Bronchial smooth muscle cell (primary cell): ENCODE data around the gene RNF175. TPM values are rescaled to one million over a fixed set of nuclear protein-coding genes. Genes with fewer than 3 reads are reported as not detected.

ENCODE experiments used
- total RNA-seq: library from RNA; depleted of rRNA; stranded (reverse); fragments of >200 nt; gene quantifications from 2 replicates; pipeline ENCODE4 v1.2.1, GENCODE V29; 2014

The RNF175 gene
- 0.16 and 1.3 TPM in 2 replicates for total RNA-seq

DNA sequence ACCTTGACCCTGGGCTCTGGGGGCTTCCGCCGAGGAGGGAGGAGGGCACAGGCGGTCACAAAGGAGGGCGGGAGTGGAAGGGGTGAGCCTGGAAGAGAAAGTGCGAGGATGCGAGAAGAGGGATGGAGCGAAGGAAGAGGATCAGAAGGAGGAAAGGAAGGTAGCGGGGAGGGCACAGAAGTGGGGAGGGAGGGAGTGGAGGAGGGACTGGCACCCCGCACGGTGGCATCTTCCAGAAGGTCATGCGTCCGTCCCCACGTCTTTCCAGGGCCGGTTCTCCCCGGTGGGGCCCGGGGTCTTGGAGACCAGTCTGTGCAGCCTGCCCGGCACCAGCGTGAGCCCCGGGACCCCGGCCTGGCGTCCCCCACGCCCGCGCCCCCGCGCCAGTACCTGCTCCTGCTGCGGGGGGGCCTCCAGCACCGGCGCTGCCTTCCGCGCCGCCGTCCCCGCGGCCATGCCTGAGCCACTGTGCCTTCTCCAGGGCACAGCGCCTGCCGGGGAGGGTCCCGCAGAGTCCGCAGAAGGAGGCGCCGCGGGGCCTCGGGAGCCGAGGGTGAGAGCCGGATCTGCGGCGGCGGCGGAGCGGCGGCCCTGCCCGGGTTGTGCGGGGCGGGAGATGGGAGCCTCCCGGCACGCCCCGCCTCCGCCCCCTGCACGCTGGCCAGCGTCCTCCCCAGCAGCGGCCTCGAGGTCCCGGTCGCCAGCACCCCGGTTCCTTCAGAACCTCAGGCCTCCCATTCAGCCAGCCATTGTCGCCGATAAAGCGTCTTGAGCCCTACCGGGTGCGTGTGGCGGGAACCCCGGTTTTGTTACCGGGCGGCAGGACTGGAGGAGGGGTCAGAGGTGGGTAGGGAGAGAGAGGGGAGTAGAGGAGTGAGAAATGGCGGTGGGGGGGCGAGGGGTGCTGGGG lies at the start of gene RNF175:
TSS of gene RNF175 (minus strand) at position 618 of the 910 bp plus-strand sequence. CDS start at position 456, 162 bp downstream.

DNA sequence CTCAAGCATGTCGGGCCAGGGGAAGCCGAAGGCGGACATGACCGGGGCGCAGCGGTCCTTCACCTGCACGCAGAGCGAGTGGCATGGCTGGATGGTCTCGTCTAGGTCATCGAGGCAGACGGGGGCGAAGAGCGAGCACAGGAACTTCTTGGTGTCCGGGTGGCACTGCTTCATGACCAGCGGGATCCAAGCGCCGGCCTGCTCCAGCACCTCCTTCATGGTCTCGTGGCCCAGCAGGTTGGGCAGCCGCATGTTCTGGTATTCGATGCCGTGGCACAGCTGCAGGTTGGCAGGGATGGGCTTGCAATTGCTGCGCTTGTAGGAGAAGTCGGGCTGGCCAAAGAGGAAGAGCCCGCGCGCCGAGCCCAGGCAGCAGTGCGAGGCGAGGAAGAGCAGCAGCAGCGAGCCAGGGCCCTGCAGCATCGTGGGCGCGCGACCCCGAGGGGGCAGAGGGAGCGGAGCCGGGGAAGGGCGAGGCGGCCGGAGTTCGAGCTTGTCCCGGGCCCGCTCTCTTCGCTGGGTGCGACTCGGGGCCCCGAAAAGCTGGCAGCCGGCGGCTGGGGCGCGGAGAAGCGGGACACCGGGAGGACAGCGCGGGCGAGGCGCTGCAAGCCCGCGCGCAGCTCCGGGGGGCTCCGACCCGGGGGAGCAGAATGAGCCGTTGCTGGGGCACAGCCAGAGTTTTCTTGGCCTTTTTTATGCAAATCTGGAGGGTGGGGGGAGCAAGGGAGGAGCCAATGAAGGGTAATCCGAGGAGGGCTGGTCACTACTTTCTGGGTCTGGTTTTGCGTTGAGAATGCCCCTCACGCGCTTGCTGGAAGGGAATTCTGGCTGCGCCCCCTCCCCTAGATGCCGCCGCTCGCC lies 28.8 kb upstream of the RNF175 start, which contains the start of gene SFRP2:
TSS of gene SFRP2 (minus strand) at position 671 of the 864 bp plus-strand sequence. CDS start at position 423, 248 bp downstream.

DNA sequence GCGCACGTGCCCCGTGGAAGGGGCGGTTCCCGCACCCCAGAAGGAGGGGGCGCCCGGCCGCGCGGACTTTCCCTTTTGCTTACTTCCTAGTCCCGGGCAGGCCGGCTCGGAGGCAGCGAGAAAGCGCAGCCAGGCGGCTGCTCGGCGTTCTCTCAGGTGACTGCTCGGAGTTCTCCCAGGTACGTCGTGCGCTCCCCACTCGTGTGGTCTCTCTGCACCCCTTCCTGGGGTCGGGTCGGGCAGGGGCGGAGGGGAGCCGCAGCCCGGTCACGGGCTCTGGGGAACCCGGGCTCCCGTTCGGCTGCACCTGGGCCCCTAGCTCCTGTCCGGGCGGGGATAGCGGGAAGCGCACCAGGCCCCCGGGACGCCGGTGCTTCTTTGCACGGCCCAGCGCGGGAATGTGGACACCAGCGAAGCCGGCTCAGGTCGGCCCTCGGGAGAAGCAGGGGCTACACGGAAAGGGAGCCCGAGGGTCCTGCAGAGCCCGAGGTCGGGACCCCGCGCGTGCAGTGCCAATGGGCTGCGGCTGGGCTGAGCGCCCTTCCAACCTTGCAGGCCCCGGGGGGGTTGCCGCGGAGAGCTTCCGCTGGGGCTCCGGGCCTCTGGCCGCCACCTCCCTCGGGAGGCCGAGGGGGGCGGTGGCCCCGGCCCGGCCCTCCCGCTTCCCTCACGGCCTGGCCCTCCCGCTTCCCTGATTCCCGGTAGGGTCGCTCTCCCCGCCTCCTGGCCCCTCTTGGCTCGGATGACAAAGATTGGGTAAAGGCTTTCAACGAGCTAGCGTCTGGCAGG lies 75.4 kb downstream of the RNF175 start, which contains the start of gene TLR2:
TSS of gene TLR2 (plus strand) at position 99 of the 789 bp plus-strand sequence. CDS start 18,628 bp downstream, outside the sequence.

Other genes with a start within 250 kb of the RNF175 start
- 0.17 and 0.32 TPM in 2 replicates for gene TLR2, start 75.7 kb downstream of the RNF175 start, total RNA-seq
- gene SFRP2, start 29.1 kb upstream of the RNF175 start, total RNA-seq: not detected in 2 replicates